Bronchial epithelial cell (primary cell): ENCODE measurements around the gene CA5A. TPM values are rescaled to one million over a fixed set of nuclear protein-coding genes. Genes with fewer than 3 reads are reported as not detected.
"Not testable (repeated sequence)": the region's sequence is repeated elsewhere in the genome, so short reads cannot be mapped to it uniquely, and the experiment has no call there.

ENCODE experiments used
- DNase-seq: peaks from one replicate; pipeline ENCODE4 v3.0.0-alpha.2; 2010; ENCODE audit warnings: low read depth
- FAIRE-seq: peaks from 2 replicates; lab custom pipeline; 2011; peaks lifted over from hg19 to GRCh38; lab: Jason Lieb, UNC
- H3K27me3 ChIP-seq: 2 replicates; pipeline ENCODE4 v1.5.1; 2011; ENCODE audit warnings: low read length; ENCODE audit not compliant: control insufficient read depth, insufficient read depth
- H3K36me3 ChIP-seq: 2 replicates; pipeline ENCODE4 v1.5.1; 2011; ENCODE audit warnings: low read length; ENCODE audit not compliant: control insufficient read depth, insufficient read depth
- H3K4me3 ChIP-seq: 2 replicates; pipeline ENCODE4 v1.5.1; 2011; ENCODE audit warnings: mild to moderate bottlenecking, low read depth, low read length, control low read depth
- CTCF ChIP-seq: IDR thresholded peaks from 2 replicates; pipeline ENCODE4 v1.5.1; 2011; ENCODE audit warnings: mild to moderate bottlenecking, moderate library complexity, low read length, control low read depth, inconsistent platforms; ENCODE audit not compliant: insufficient read depth, severe bottlenecking
- total RNA-seq: library from RNA; depleted of rRNA; stranded (reverse); fragments of >200 nt; gene quantifications from 2 replicates; pipeline ENCODE4 v1.2.1, GENCODE V29; 2014

The CA5A gene
- total RNA-seq, 1 donor from 2014 or later, result not detected

GRCh38 chr16:87909203-87909935, 27.0 kb downstream of the CA5A start:
- not testable (repeated sequence) for FAIRE-seq, H3K36me3 ChIP-seq, H3K27me3 ChIP-seq, H3K4me3 ChIP-seq
- peak; percentile 93 for TF ChIP-seq CTCF
- peak; percentile 21 for DNase-seq

- not testable (repeated sequence) for H3K4me3 ChIP-seq, H3K36me3 ChIP-seq, H3K27me3 ChIP-seq, DNase-seq, FAIRE-seq
These were observed 28.2 kb downstream of the CA5A start for GRCh38 chr16:87908101-87908500.

GRCh38 chr16:87905521-87905920, 30.8 kb downstream of the CA5A start:
- not testable (repeated sequence) for DNase-seq, H3K36me3 ChIP-seq, H3K4me3 ChIP-seq, FAIRE-seq, H3K27me3 ChIP-seq

GRCh38 chr16:87904963-87905362, 31.4 kb downstream of the CA5A start:
- not testable (repeated sequence) for FAIRE-seq, H3K27me3 ChIP-seq, H3K4me3 ChIP-seq, H3K36me3 ChIP-seq, DNase-seq

- H3K4me3 ChIP-seq, H3K27me3 ChIP-seq, DNase-seq, FAIRE-seq, H3K36me3 ChIP-seq: not testable (repeated sequence)
These were observed 35.8 kb downstream of the CA5A start for GRCh38 chr16:87900489-87900888.

- DNase-seq (no peak), FAIRE-seq (no peak)
- TF ChIP-seq CTCF, result no peak
- no peaks in the 10 kb centered on the region for H3K27me3 ChIP-seq
- no peak overlapping the region for H3K4me3 ChIP-seq
- no peaks in the 10 kb centered on the region for H3K36me3 ChIP-seq
These were observed 38.5 kb downstream of the CA5A start for GRCh38 chr16:87897521-87898505.

- H3K4me3 ChIP-seq, H3K36me3 ChIP-seq, H3K27me3 ChIP-seq, FAIRE-seq, DNase-seq: not testable (repeated sequence)
These were observed 39.3 kb downstream of the CA5A start for GRCh38 chr16:87896924-87897520.

GRCh38 chr16:87896176-87896890, 40.0 kb downstream of the CA5A start:
- not testable (repeated sequence) for H3K4me3 ChIP-seq, FAIRE-seq, H3K27me3 ChIP-seq, H3K36me3 ChIP-seq, DNase-seq
